ENCODE measurements around the gene NKX1-1.

NKX1-1 gene

GRCh38 chr4:1399508-1400190, 6.6 kb downstream of the NKX1-1 start:
- TF ChIP-seq POLR2AphosphoS5 (IDR thresholded peaks at IDR 0.05; ENCODE audit: low read depth, low read length) (no peak), TAF1 (IDR thresholded peaks at IDR 0.05; ENCODE audit: borderline replicate concordance, insufficient read depth, low read length) (no peak), FOXP2 (optimal IDR thresholded peaks at IDR 0.05; ENCODE audit: borderline replicate concordance, extremely low read depth, extremely low read length, insufficient read depth) (no peak), SIN3A (IDR thresholded peaks at IDR 0.05; ENCODE audit: borderline replicate concordance, insufficient read depth, low read length) (no peak)
- TF ChIP-seq, protein P1, sequence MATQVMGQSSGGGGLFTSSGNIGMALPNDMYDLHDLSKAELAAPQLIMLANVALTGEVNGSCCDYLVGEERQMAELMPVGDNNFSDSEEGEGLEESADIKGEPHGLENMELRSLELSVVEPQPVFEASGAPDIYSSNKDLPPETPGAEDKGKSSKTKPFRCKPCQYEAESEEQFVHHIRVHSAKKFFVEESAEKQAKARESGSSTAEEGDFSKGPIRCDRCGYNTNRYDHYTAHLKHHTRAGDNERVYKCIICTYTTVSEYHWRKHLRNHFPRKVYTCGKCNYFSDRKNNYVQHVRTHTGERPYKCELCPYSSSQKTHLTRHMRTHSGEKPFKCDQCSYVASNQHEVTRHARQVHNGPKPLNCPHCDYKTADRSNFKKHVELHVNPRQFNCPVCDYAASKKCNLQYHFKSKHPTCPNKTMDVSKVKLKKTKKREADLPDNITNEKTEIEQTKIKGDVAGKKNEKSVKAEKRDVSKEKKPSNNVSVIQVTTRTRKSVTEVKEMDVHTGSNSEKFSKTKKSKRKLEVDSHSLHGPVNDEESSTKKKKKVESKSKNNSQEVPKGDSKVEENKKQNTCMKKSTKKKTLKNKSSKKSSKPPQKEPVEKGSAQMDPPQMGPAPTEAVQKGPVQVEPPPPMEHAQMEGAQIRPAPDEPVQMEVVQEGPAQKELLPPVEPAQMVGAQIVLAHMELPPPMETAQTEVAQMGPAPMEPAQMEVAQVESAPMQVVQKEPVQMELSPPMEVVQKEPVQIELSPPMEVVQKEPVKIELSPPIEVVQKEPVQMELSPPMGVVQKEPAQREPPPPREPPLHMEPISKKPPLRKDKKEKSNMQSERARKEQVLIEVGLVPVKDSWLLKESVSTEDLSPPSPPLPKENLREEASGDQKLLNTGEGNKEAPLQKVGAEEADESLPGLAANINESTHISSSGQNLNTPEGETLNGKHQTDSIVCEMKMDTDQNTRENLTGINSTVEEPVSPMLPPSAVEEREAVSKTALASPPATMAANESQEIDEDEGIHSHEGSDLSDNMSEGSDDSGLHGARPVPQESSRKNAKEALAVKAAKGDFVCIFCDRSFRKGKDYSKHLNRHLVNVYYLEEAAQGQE (IDR thresholded peaks at IDR 0.05; ENCODE audit: insufficient read depth in 1 of 2, low read depth in 2 of 2, low read length in 2 of 2), result no peak

- TF ChIP-seq, protein P1 (IDR thresholded peaks at IDR 0.05; ENCODE audit: insufficient read depth in 1 of 2, low read depth in 2 of 2, low read length in 2 of 2), result no peak
- TF ChIP-seq POLR2AphosphoS5 (IDR thresholded peaks at IDR 0.05; ENCODE audit: low read depth, low read length), result no peak
- no peak for TF ChIP-seq TAF1 (IDR thresholded peaks at IDR 0.05; ENCODE audit: borderline replicate concordance, insufficient read depth, low read length)
- TF ChIP-seq FOXP2 (optimal IDR thresholded peaks at IDR 0.05; ENCODE audit: borderline replicate concordance, extremely low read depth, extremely low read length, insufficient read depth), result no peak
- no peak for TF ChIP-seq SIN3A (IDR thresholded peaks at IDR 0.05; ENCODE audit: borderline replicate concordance, insufficient read depth, low read length)
These were observed 7.3 kb downstream of the NKX1-1 start for GRCh38 chr4:1398681-1399507.

GRCh38 chr4:1396806-1397455, 9.3 kb downstream of the NKX1-1 start:
- no peak for TF ChIP-seq TAF1 (IDR thresholded peaks at IDR 0.05; ENCODE audit: borderline replicate concordance, insufficient read depth, low read length)
- TF ChIP-seq, protein P1 (IDR thresholded peaks at IDR 0.05; ENCODE audit: insufficient read depth in 1 of 2, low read depth in 2 of 2, low read length in 2 of 2), result no peak

DNA sequence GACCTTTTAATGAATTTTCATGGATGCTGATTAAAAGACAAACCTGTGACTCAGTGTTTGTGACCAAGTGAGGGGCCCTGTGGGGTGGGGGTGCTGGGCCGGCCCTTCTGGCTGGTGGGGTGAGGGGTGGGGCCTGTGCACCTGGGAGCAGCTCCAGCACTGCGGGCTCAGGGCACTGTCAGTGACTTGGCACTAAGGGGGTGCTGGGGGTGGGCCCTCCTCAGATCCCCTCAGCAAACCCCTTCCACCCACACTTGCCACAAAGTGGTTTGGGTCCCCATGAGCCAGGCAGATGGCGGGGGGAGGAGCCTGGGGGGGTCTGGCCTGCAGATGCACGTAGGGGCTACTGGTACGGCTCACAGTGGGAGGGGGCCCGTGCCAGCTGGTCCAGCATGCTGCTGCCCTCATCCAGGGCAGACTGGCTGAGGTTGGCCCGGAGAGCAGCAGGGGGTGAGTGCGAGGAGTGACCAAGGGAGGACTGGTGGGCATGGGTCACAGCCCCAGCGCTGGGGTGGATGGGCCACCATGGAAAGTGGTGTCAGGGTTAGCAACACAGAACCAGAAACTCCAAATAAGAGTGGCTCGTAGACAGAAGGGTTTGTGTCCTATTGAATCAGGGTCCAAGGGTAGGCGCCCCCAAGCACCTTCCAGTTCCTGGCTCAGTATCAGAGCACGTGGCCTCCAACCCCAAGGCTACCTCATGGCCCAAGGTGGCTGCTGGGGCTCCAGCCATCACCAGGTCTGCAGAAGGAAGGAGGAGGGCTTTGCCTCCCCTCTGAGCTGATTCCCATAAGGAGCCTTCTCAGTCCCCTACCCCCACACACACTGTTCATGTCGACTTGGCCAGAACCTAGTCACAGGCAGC, 10.1 kb downstream of the NKX1-1 start:
- TF ChIP-seq SIN3A (IDR thresholded peaks at IDR 0.05; ENCODE audit: borderline replicate concordance, insufficient read depth, low read length), result no peak
- TF ChIP-seq POLR2AphosphoS5 (IDR thresholded peaks at IDR 0.05; ENCODE audit: low read depth, low read length), result no peak
- TF ChIP-seq TAF1 (IDR thresholded peaks at IDR 0.05; ENCODE audit: borderline replicate concordance, insufficient read depth, low read length), result no peak
- no peak for TF ChIP-seq FOXP2 (optimal IDR thresholded peaks at IDR 0.05; ENCODE audit: borderline replicate concordance, extremely low read depth, extremely low read length, insufficient read depth)
- TF ChIP-seq, protein P1 (IDR thresholded peaks at IDR 0.05; ENCODE audit: insufficient read depth in 1 of 2, low read depth in 2 of 2, low read length in 2 of 2), result no peak
